ENCODE measurements around the gene DUX4.
"Not testable (repeated sequence)": the region's sequence is repeated elsewhere in the genome, so short reads cannot be mapped to it uniquely, and the experiment has no call there.

DUX4 gene

DNA sequence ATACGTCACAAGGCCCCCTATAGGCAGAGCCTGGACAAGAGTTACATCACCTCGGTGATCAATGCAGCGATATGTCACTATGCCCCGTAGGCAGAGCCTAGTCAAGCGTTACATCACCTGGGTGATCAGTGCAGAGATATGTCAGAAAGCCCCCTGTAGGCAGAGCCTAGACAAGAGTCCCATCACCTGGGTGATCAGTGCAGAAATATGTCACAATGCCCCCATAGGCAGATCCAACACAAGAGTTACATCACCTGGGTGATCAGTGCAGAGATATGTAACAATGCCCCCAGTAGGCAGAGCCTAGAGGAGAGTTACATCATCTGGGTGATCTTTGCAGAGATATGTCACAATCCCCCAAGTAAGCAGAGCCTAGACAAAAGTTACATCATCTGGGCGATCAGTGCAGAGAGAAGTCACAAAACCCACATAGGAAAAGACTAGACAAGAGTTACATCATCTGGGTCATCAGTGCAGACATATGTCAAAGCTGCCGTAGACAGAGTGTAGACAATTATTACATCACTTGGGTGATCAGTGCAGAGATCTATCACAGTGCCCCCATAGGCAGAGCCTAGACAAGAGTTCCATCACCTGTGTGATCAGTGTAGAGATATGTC lies 8.0 kb downstream of the DUX4 start:
- H3K9ac ChIP-seq (ENCODE audit: low read length); H3K9me3 ChIP-seq (replicated peaks; ENCODE audit: insufficient read depth, low read length); H3K9me2 ChIP-seq (replicated peaks; ENCODE audit: insufficient read depth, low read length); H2AFZ ChIP-seq (ENCODE audit: low read length); H3K27me3 ChIP-seq (replicated peaks; ENCODE audit: insufficient read depth, low read length); H3K4me1 ChIP-seq (ENCODE audit: low read length); H3K36me3 ChIP-seq (replicated peaks; ENCODE audit: insufficient read depth, low read length); H3K4me3 ChIP-seq (ENCODE audit: low read length); H3K79me2 ChIP-seq (ENCODE audit: low read length); H3K4me2 ChIP-seq (ENCODE audit: low read depth, low read length); H4K20me1 ChIP-seq (ENCODE audit: insufficient read depth, low read length); H3F3A ChIP-seq (ENCODE audit: insufficient read depth, low read length); DNase-seq; H3K27ac ChIP-seq (ENCODE audit: low read length): not testable (repeated sequence)

DNA sequence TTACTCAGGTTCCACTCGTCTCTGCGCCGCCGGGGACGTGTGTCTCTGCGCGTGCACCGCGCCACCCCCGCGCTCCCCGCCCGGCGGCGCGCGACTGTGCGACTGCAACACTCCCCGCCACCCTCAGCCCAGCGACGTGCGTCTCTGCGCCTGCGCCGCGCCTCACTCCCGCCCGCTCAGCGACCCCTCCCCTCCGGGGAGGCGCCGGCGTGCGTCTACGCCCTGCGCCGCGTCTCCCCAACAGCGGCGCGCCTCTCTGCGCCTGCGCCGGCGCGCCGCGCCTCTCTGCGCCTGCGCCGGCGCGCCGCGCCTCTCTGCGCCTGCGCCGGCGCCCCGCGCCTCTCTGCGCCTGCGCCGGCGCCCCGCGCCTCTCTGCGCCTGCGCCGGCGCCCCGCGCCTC lies 29.9 kb downstream of the DUX4 start:
- H3K27me3 ChIP-seq (replicated peaks; ENCODE audit: insufficient read depth, low read length); H3K4me3 ChIP-seq (ENCODE audit: low read length); H2AFZ ChIP-seq (ENCODE audit: low read length); H4K20me1 ChIP-seq (ENCODE audit: insufficient read depth, low read length); H3K9me2 ChIP-seq (replicated peaks; ENCODE audit: insufficient read depth, low read length); H3K9ac ChIP-seq (ENCODE audit: low read length); DNase-seq; H3K4me1 ChIP-seq (ENCODE audit: low read length); H3K27ac ChIP-seq (ENCODE audit: low read length); H3K4me2 ChIP-seq (ENCODE audit: low read depth, low read length); H3F3A ChIP-seq (ENCODE audit: insufficient read depth, low read length); H3K36me3 ChIP-seq (replicated peaks; ENCODE audit: insufficient read depth, low read length); H3K79me2 ChIP-seq (ENCODE audit: low read length); H3K9me3 ChIP-seq (replicated peaks; ENCODE audit: insufficient read depth, low read length): not testable (repeated sequence)
